HG03025 (cell line): ENCODE results near the gene ARL2BP.
"Not testable (repeated sequence)": the region's sequence is repeated elsewhere in the genome, so short reads cannot be mapped to it uniquely, and the experiment has no call there.

ENCODE experiments used
- ATAC-seq: cut with Tn5 transposase; IDR thresholded peaks from one replicate; pipeline ENCODE4 v1.9.1; 2021; ENCODE audit warnings: mild to moderate bottlenecking, moderate library complexity; ENCODE audit not compliant: unreplicated experiment, low FRiP score

The ARL2BP gene

DNA sequence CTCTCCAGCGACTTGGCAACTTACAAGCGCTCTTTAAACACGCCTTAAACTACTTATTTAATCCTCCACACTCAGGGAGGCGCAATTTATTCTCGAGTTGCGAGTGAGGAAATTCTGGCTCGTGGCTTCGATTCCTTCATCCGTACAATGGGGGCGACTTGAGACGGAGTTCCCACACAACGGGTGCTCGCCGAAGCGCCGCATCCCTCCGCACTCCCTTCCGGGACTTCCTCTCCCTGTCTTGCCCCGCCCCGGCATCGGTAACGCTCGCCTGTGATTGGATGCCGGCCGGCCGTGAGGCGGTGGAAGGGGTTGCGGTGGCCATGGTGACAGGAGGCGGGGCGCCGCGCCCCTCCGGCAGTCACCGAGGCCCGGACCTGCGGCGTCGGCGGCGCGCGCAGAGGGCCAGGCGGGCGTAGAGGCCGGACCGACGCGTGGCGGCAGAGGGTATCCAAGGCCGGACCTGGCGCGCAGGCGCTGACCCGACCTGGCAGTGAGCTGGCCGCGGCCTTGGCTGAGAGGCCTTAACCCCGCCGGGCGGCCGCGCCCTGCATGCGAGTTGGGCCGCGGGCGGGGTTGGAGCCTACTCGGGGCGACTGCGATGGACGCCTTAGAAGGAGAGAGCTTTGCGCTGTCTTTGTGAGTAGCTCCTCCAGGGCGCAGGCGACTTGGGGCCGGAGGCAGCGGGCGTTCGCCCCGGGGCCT is at the start of gene ARL2BP:
Gene ARL2BP (plus strand): TSS at position 493 of the 705 bp plus-strand sequence. CDS start 109 bp downstream, at position 602.
- peak; percentile 92 for ATAC-seq

DNA sequence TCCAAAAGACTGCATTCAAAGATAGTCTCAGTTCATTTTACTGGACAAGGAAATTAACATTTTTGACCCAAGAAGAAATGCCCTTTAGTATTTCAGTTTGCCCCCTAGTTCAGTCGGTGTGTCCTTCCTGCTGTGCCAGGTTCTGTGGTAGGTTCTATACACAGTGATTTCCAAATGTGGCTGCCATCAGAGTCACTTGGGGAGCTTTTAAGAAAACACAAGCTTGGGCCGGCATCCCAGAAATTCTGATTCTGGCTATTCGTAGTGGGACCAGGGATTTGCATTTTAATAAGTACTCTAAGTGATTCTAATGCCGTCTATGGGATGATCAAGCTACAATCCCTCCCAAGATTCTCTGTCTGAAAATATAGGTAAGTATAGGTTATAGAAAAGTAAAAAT is 48.8 kb upstream of the ARL2BP start:
- ATAC-seq = no peak

- ATAC-seq = no peak
Measured at GRCh38 chr16:57196753-57197152, 48.3 kb upstream of the ARL2BP start.

DNA sequence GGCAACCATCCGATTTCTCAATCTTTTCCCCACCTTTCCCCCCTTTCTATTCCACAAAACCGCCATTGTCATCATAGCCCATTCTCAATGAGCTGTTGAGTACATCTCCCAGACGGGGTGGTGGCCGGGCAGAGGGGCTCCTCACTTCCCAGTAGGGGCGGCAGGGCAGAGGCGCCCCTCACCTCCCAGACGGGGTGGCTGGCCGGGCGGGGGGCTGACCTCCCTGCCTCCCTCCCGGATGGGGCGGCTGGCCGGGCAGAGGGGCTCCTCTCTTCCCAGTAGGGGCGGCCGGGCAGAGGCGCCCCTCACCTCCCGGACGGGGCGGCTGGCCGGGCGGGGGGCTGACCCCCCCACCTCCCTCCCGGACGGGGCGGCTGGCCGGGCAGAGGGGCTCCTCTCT is 44.7 kb upstream of the ARL2BP start:
- ATAC-seq = not testable (repeated sequence)

- not testable (repeated sequence) for ATAC-seq
Measured at GRCh38 chr16:57200926-57201325, 44.1 kb upstream of the ARL2BP start.

DNA sequence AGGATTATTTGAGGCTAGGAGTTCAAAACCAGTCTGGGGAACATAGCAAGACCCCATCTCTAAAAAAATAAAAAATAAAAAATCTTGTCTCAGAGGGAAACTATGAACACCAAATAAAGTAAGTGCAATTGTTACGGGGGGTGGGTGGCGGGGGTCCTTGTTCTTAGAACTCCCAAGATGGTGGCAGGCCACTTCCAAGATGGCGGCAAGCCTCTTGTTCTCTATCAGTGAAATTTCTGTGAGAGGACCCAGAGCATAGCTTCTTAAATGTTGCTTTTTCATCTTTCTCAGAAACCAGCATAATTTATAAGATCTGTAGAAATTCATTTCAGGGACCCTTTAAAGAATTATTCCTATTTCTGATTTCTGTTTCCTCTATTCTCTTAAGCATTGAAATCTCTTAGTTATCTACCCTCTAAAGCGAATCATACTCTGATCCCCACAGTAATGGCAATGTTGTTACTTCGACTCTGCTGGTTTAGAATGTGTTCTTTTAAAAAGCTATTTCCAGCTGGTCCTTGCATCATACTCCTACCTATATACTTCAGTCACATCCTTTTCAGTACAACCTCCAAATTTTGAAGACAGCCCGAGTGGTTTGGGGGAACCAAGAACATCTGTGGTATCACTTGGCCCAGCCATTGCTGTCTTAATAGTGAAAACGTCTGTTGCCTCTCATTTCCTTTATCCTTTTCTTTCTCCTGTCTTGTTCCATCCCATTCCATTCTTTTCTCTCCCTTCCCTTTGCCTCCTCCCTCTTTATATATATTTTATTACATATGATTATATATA is 42.8 kb upstream of the ARL2BP start:
- no peak for ATAC-seq

- ATAC-seq = no peak
Measured at GRCh38 chr16:57203451-57203850, 41.6 kb upstream of the ARL2BP start.

GRCh38 chr16:57204675-57205074 is 40.4 kb upstream of the ARL2BP start:
- ATAC-seq = no peak

DNA sequence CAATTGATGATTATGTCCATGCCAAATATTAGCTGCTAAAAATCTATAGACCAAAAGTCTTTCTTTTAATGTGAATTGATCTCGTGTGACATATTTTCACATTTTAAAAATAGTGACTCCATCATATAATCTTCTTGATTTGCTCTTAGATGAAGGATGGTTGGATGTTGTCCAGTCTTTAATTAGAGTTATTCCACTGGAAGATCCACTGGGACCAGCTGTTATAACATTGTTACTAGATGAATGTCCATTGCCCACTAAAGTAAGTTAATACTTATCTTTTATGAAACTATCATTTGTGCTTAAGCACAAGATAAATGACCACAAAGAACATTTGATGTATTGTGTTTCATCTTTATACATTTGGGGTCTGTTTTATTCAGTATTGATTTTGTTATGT is 36.1 kb upstream of the ARL2BP start:
- no peak for ATAC-seq

- no peak for ATAC-seq
Measured at GRCh38 chr16:57209780-57210179, 35.3 kb upstream of the ARL2BP start.

DNA sequence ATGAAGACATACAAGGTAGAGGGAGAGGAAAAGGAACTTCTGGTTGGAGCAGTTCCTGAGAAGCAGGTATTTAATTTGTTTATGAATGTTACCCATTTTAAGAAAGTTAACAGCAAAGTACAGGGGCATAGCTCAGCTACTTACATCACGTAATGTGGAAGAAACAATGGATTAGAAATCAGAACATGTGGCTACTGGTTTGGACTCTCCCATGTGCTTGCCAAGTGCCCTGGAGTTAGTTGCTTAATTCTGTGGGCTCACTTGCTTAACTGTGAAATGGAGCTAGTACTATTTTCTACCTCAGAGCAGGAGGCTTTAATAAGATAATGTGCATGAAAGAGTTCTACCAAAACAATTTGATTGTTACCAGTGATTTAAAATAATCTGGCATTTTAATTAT is 31.6 kb upstream of the ARL2BP start:
- no peak for ATAC-seq

- no peak for ATAC-seq
Measured at GRCh38 chr16:57216968-57217367, 28.1 kb upstream of the ARL2BP start.

GRCh38 chr16:57223057-57223456 is 22.0 kb upstream of the ARL2BP start:
- ATAC-seq = no peak

DNA sequence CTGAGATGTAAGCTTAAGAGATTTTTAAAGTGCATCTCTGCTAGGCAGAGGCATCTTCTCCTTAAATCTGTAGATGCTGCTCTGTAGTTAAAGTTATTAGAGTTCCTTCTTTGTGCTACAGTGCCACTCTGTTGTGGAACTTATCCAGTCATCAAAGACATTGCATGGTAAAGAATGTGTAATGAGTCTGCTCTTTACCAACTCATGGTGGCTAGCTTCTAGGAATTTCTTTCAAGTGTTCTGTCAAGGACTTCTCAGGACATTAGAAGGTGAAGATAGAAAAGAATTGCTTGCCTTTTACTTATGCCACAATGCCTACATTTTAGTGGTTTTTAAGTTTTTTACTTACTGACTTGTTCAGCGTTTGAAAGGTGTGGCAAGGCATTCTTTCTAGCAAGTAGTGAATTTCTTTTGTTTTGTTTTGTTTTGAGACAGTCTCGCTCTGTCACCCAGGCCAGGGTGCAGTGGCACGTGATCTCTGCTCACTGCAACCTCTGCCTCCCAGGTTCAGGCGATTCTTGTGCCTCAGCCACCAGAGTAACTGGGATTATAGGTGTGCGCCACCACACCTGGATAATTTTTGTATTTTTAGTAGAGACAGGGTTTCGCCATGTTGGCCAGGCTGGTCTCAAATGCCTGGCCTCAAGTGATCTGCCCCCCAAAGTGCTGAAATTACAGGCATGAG is 20.3 kb upstream of the ARL2BP start:
- no peak for ATAC-seq

DNA sequence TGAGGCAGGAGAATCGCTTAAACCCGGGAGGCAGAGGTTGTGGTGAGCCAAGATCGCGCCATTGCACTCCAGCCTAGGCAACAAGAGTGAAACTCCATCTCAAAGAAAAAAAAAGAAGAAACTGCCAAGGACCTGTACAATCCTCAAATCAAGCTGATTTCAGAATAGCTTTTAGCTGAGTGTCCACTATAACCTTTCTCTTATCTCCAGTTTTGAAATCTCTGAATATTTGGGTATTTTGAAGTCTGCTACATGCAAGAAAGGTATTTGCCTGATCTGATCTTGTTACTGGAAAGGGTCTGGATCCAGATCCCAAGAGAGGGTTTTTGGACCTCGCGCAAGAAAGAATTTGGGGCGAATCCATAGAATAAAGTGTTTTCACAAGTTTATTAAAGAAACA is 19.1 kb upstream of the ARL2BP start:
- no peak for ATAC-seq

GRCh38 chr16:57226701-57227621 is 18.1 kb upstream of the ARL2BP start:
- no peak for ATAC-seq

- ATAC-seq = no peak
Measured at GRCh38 chr16:57229079-57229478, 16.0 kb upstream of the ARL2BP start.

- no peak for ATAC-seq
Measured at GRCh38 chr16:57231821-57232350, 13.2 kb upstream of the ARL2BP start.

GRCh38 chr16:57233944-57234706 is 10.9 kb upstream of the ARL2BP start:
- ATAC-seq = no peak
